GM12891 (cell line): ENCODE results near the gene PCMTD2.

Experiments used
- DNase-seq: peaks from one replicate; pipeline ENCODE4 v3.0.0; 2011; ENCODE audit warnings: low spot score; ENCODE audit not compliant: insufficient read length
- FAIRE-seq: peaks from 2 replicates; lab custom pipeline; 2011; peaks lifted over from hg19 to GRCh38; lab: Jason Lieb, UNC
- PAX5 ChIP-seq: IDR thresholded peaks from 2 replicates; pipeline ENCODE4 v1.6.1; 2011; ENCODE audit warnings: low read length, moderate library complexity, mild to moderate bottlenecking; ENCODE audit not compliant: insufficient read depth, severe bottlenecking
- POLR2A ChIP-seq: IDR thresholded peaks from 2 replicates; pipeline ENCODE4 v1.6.1; 2011; ENCODE audit warnings: low read depth, low read length, control low read depth
- POLR2AphosphoS5 ChIP-seq: IDR thresholded peaks from 2 replicates; pipeline ENCODE4 v1.6.1; 2011; ENCODE audit warnings: low read depth, low read length, control low read depth
- POU2F2 ChIP-seq: IDR thresholded peaks from 2 replicates; pipeline ENCODE4 v1.6.1; 2011; ENCODE audit warnings: low read depth, mild to moderate bottlenecking, control low read depth, low read length, moderate library complexity
- SPI1 ChIP-seq: IDR thresholded peaks from 2 replicates; pipeline ENCODE4 v1.6.1; 2011; ENCODE audit warnings: low read depth, low read length, control low read depth
- TAF1 ChIP-seq: IDR thresholded peaks from 2 replicates; pipeline ENCODE4 v1.6.1; 2011; ENCODE audit warnings: low read depth, low read length, control low read depth

PCMTD2 gene

GRCh38 chr20:64246616-64247306, 8.8 kb upstream of the PCMTD2 start:
- no peak for DNase-seq
- TF ChIP-seq POU2F2, result no peak
- no peak for TF ChIP-seq TAF1
- no peak for TF ChIP-seq POLR2A
- TF ChIP-seq POLR2AphosphoS5, result no peak
- no peak for TF ChIP-seq SPI1
- TF ChIP-seq PAX5, result no peak
- FAIRE-seq, result no peak

DNA sequence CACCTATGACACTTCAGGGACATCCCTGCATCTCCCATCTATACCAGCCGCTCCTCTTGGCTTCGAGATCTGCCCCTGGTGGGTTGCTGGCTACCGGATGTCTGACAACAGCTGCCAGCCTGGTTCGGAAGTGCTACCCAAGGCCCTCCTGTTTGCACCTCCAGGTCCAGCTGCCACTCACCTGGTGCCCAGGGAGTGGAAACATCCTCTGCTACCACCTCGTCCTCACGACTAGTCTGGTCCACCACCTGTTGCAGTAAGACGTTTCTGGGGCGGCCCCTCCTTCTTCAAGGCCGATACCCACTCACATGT, 8.3 kb upstream of the PCMTD2 start:
- DNase-seq (no peak), FAIRE-seq (no peak)
- TF ChIP-seq POLR2A (no peak), PAX5 (no peak), SPI1 (no peak), POU2F2 (no peak), POLR2AphosphoS5 (no peak), TAF1 (no peak)

- FAIRE-seq (no peak), DNase-seq (no peak)
- TF ChIP-seq TAF1, result no peak
- TF ChIP-seq POLR2AphosphoS5, result no peak
- TF ChIP-seq POU2F2, result no peak
- no peak for TF ChIP-seq SPI1
- TF ChIP-seq POLR2A, result no peak
- no peak for TF ChIP-seq PAX5
These were observed 7.3 kb upstream of the PCMTD2 start for GRCh38 chr20:64247970-64248841.

- DNase-seq (no peak), FAIRE-seq (no peak)
- TF ChIP-seq POLR2AphosphoS5, result no peak
- no peak for TF ChIP-seq PAX5
- no peak for TF ChIP-seq POLR2A
- TF ChIP-seq POU2F2, result no peak
- TF ChIP-seq TAF1, result no peak
- no peak for TF ChIP-seq SPI1
These were observed 5.5 kb upstream of the PCMTD2 start for GRCh38 chr20:64250027-64250426.

DNA sequence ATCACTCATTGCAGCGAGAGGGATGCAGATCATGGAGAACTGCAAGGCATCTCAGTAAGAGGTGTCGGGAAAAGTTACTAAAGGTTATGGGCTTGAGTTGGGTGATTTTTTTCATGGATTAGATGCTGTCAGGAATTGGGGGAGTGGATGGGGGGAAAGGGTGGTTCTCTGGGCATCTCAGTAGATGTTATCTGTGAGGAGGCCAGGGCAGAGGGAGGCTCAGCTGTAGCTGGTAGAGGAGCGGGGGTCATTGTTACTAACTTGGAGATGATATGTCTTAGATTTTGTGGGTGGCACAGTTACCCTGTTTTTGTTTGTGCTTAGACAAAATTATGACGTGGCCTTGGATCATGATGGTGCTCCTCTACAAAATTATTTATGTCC, 2.6 kb upstream of the PCMTD2 start:
- FAIRE-seq (no peak), DNase-seq (no peak)
- TF ChIP-seq POLR2A (no peak), TAF1 (no peak), POLR2AphosphoS5 (no peak), POU2F2 (no peak), PAX5 (no peak), SPI1 (no peak)

GRCh38 chr20:64253443-64253842, 2.1 kb upstream of the PCMTD2 start:
- no peak for TF ChIP-seq SPI1
- no peak for TF ChIP-seq TAF1
- no peak for TF ChIP-seq POLR2A
- no peak for TF ChIP-seq POU2F2
- DNase-seq (no peak), FAIRE-seq (no peak)

- TF ChIP-seq TAF1 (no peak), POLR2A (no peak), POU2F2 (no peak), SPI1 (no peak), POLR2AphosphoS5 (no peak), PAX5 (no peak)
- FAIRE-seq, result no peak
- DNase-seq, result no peak
These were observed 1.4 kb upstream of the PCMTD2 start for GRCh38 chr20:64254156-64254555.

- DNase-seq (no peak), FAIRE-seq (no peak)
- TF ChIP-seq SPI1, result no peak
- TF ChIP-seq PAX5, result no peak
- TF ChIP-seq POLR2A, result no peak
- no peak for TF ChIP-seq POU2F2
- no peak for TF ChIP-seq TAF1
- TF ChIP-seq POLR2AphosphoS5, result no peak
These were observed 782 bp upstream of the PCMTD2 start for GRCh38 chr20:64254571-64255360.

- DNase-seq (no peak), FAIRE-seq (no peak)
These were observed 861 bp downstream of the PCMTD2 start for GRCh38 chr20:64256282-64256935.

More at GRCh38 chr20:64256282-64256935, 861 bp downstream of the PCMTD2 start:
- TF ChIP-seq SPI1, result no peak
- no peak for TF ChIP-seq POLR2A
- no peak for TF ChIP-seq POLR2AphosphoS5
- TF ChIP-seq PAX5, result no peak
- no peak for TF ChIP-seq TAF1
- TF ChIP-seq POU2F2, result no peak
